SK-N-SH treated with all-trans-retinoic acid at 6 μM for 48 hours (cell line): ENCODE results near the gene KCNJ18.
"Not testable (repeated sequence)": the region's sequence is repeated elsewhere in the genome, so short reads cannot be mapped to it uniquely, and the experiment has no call there.

Experiments used
- ARNTL ChIP-seq: fragments of 450-650 bp; formaldehyde crosslinking; IDR thresholded peaks from 2 replicates; pipeline ENCODE4 v1.5.0; 2020; ENCODE audit warnings: low read depth, mild to moderate bottlenecking, moderate library complexity, borderline replicate concordance
- CSDC2 ChIP-seq: fragments of 250-450 bp; sonication (Bioruptor Pico); IDR thresholded peaks from 2 replicates; pipeline ENCODE4 v1.5.0; 2020; ENCODE audit warnings: mild to moderate bottlenecking, moderate library complexity
- ISL1 ChIP-seq: fragments of 250-450 bp; sonication (Bioruptor Pico); IDR thresholded peaks from 2 replicates; pipeline ENCODE4 v2.1.2; 2022; ENCODE audit warnings: mild to moderate bottlenecking, moderate library complexity
- OSR1 ChIP-seq: fragments of 250-450 bp; sonication (Bioruptor Pico); IDR thresholded peaks from 2 replicates; pipeline ENCODE4 v1.8.0; 2022; ENCODE audit warnings: moderate library complexity, mild to moderate bottlenecking, inconsistent platforms
- PPARA ChIP-seq: fragments of 250-450 bp; sonication (Bioruptor Pico); IDR thresholded peaks from 2 replicates; pipeline ENCODE4 v1.5.0; 2020; ENCODE audit warnings: mild to moderate bottlenecking, borderline replicate concordance
- ZFP30 ChIP-seq: fragments of 450-650 bp; formaldehyde crosslinking; IDR thresholded peaks from 2 replicates; pipeline ENCODE4 v1.5.0; 2022; ENCODE audit warnings: mild to moderate bottlenecking, moderate library complexity
- ZNF565 ChIP-seq: fragments of 450-650 bp; formaldehyde crosslinking; conservative IDR thresholded peaks from 2 replicates; pipeline ENCODE4 v1.5.0; 2020; ENCODE audit warnings: low read depth, mild to moderate bottlenecking, moderate library complexity
- ZNF70 ChIP-seq: fragments of 450-650 bp; formaldehyde crosslinking; IDR thresholded peaks from 2 replicates; pipeline ENCODE4 v1.5.0; 2020; ENCODE audit warnings: mild to moderate bottlenecking, moderate library complexity
- TF ChIP-seq, protein P1 (sequence below): fragments of 250-450 bp; sonication (Bioruptor Pico); IDR thresholded peaks from 2 replicates; pipeline ENCODE4 v1.8.0; 2020; ENCODE audit warnings: mild to moderate bottlenecking, moderate library complexity, borderline replicate concordance
- TF ChIP-seq, protein P2 (sequence below): fragments of 250-450 bp; sonication (Bioruptor Pico); IDR thresholded peaks from 2 replicates; pipeline ENCODE4 v1.8.0; 2021; ENCODE audit warnings: low read depth, mild to moderate bottlenecking, moderate library complexity, borderline replicate concordance
- TF ChIP-seq, protein P3 (sequence below): fragments of 250-450 bp; sonication (Bioruptor Pico); IDR thresholded peaks from 2 replicates; pipeline ENCODE4 v1.5.1; 2020; ENCODE audit warnings: low read depth, mild to moderate bottlenecking, moderate library complexity
- TF ChIP-seq, protein P4 (sequence below): fragments of 250-450 bp; sonication (Bioruptor Pico); IDR thresholded peaks from 2 replicates; pipeline ENCODE4 v1.5.0; 2020; ENCODE audit warnings: mild to moderate bottlenecking, moderate library complexity

DNA sequence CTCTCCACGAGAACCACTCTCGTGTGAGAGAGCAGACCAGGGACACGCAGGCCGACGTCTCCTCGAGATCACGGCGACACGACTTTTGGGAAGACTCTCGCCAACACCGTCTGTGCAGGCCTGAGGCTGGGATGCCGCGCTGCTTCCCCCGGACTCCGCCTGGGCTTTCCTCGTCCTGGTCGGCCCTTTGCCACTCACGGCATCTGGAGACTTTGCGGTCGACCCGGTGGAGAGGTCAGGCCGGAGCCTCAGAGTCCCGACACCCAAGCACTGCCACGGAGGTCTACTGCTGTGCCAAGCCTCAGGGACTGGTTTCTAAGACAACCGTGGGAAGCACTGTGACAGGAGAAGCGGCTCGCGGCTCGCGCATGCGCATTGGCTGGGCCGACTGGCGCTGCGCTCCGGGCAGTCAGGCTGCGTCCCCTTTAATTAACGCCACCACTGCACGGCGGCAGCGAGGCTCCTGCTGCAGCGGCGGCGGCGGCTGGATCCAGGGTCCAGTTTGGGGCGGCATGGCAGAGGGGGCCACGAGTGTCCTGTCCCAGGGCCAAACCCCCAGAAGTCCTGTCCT, 9.1 kb upstream of the KCNJ18 start:
- TF ChIP-seq, protein P1, sequence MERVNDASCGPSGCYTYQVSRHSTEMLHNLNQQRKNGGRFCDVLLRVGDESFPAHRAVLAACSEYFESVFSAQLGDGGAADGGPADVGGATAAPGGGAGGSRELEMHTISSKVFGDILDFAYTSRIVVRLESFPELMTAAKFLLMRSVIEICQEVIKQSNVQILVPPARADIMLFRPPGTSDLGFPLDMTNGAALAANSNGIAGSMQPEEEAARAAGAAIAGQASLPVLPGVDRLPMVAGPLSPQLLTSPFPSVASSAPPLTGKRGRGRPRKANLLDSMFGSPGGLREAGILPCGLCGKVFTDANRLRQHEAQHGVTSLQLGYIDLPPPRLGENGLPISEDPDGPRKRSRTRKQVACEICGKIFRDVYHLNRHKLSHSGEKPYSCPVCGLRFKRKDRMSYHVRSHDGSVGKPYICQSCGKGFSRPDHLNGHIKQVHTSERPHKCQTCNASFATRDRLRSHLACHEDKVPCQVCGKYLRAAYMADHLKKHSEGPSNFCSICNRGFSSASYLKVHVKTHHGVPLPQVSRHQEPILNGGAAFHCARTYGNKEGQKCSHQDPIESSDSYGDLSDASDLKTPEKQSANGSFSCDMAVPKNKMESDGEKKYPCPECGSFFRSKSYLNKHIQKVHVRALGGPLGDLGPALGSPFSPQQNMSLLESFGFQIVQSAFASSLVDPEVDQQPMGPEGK (CRISPR knock-in tag) = not testable (repeated sequence)
- TF ChIP-seq, protein P2, sequence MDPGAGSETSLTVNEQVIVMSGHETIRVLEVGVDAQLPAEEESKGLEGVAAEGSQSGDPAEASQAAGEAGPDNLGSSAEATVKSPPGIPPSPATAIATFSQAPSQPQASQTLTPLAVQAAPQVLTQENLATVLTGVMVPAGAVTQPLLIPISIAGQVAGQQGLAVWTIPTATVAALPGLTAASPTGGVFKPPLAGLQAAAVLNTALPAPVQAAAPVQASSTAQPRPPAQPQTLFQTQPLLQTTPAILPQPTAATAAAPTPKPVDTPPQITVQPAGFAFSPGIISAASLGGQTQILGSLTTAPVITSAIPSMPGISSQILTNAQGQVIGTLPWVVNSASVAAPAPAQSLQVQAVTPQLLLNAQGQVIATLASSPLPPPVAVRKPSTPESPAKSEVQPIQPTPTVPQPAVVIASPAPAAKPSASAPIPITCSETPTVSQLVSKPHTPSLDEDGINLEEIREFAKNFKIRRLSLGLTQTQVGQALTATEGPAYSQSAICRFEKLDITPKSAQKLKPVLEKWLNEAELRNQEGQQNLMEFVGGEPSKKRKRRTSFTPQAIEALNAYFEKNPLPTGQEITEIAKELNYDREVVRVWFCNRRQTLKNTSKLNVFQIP (CRISPR knock-in tag) = not testable (repeated sequence)
- not testable (repeated sequence) for TF ChIP-seq PPARA (CRISPR knock-in tag); CSDC2 (CRISPR knock-in tag); ARNTL (CRISPR knock-in tag); ZNF565 (CRISPR knock-in tag); OSR1; ZFP30 (CRISPR knock-in tag); ISL1 (CRISPR knock-in tag); ZNF70 (CRISPR knock-in tag)
- TF ChIP-seq, protein P3, sequence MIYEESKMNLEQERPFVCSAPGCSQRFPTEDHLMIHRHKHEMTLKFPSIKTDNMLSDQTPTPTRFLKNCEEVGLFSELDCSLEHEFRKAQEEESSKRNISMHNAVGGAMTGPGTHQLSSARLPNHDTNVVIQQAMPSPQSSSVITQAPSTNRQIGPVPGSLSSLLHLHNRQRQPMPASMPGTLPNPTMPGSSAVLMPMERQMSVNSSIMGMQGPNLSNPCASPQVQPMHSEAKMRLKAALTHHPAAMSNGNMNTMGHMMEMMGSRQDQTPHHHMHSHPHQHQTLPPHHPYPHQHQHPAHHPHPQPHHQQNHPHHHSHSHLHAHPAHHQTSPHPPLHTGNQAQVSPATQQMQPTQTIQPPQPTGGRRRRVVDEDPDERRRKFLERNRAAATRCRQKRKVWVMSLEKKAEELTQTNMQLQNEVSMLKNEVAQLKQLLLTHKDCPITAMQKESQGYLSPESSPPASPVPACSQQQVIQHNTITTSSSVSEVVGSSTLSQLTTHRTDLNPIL = not testable (repeated sequence)
- TF ChIP-seq, protein P4, sequence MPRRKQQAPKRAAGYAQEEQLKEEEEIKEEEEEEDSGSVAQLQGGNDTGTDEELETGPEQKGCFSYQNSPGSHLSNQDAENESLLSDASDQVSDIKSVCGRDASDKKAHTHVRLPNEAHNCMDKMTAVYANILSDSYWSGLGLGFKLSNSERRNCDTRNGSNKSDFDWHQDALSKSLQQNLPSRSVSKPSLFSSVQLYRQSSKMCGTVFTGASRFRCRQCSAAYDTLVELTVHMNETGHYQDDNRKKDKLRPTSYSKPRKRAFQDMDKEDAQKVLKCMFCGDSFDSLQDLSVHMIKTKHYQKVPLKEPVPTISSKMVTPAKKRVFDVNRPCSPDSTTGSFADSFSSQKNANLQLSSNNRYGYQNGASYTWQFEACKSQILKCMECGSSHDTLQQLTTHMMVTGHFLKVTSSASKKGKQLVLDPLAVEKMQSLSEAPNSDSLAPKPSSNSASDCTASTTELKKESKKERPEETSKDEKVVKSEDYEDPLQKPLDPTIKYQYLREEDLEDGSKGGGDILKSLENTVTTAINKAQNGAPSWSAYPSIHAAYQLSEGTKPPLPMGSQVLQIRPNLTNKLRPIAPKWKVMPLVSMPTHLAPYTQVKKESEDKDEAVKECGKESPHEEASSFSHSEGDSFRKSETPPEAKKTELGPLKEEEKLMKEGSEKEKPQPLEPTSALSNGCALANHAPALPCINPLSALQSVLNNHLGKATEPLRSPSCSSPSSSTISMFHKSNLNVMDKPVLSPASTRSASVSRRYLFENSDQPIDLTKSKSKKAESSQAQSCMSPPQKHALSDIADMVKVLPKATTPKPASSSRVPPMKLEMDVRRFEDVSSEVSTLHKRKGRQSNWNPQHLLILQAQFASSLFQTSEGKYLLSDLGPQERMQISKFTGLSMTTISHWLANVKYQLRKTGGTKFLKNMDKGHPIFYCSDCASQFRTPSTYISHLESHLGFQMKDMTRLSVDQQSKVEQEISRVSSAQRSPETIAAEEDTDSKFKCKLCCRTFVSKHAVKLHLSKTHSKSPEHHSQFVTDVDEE = not testable (repeated sequence)
